Hindlimb muscle (tissue), 1 donor: ENCODE data around the gene FASTK. TPM values are rescaled to one million over a fixed set of nuclear protein-coding genes. Genes with fewer than 3 reads are reported as not detected.
"Not testable (repeated sequence)": the region's sequence is repeated elsewhere in the genome, so short reads cannot be mapped to it uniquely, and the experiment has no call there.

Experiments
- DNase-seq: peaks from one replicate; pipeline ENCODE4 v3.0.0-alpha.2; 2013
- polyA plus RNA-seq: library from polyadenylated mRNA; unstranded; fragments of 120-200 nt; gene quantifications from one replicate; pipeline ENCODE4 v1.2.1, GENCODE V29; 2013; ENCODE audit not compliant: insufficient read length

Gene FASTK
- polyA plus RNA-seq, 1 donor, result 75.9 TPM

DNA sequence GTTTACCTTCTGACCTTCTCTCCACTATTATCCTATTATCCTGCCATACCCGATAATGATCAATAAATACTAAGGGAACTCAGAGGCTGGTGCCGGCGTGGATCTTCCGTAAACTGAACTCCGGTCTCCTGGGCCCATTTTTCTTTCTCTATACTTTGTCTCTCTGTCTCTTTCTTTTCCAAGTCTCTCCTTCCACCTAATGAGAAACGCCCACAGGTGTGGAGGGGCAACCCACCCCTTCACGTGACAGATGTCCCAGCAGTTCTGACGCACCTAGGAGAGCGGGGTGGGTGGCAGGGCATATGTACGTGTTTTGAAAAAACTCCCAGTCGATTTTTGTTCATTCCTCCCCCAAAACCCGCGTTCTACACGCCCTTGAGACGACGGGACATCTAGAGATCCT lies 52.9 kb downstream of the FASTK start:
- not testable (repeated sequence) for DNase-seq

DNA sequence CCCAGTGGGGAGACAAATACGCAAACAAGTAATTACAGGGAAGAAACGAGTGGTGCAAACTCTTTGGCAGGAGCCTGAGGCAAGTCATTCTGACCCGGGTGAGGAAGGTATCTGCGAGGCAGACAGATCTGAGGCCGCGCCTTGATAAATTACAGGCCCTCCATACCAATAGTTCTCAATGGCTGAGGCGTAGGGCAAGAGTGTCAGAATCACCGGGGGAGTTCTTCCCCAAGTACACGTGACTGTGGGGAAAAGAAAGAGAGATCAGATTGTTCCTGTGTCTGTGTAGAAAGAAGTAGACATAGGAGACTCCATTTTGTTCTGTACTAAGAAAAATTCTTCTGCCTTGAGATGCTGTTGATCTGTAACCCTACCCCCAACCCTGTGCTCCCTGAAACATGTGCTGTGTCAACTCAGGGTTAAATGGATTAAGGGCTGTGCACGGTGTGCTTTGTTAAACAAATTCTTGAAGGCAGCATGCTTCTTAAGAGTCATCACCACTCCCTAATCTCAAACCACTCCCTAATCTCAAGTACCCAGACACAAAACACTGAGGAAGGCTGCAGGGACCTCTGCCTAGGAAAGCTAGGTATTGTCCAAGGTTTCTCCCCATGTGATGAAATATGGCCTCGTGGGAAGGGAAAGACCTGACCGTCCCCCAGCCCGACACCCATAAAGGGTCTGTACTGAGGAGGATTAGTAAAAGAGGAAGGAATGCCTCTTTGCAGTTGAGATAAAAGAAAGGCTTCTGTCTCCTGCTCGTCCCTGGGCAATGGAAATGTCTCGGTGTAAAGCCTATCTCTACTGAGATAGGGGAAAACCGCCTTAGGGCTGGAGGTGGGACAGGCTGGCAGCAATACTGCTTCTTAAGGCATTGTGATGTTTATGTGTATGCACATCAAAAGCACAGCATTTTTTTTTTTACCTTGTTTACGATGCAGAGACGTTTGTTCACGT lies 53.6 kb downstream of the FASTK start:
- DNase-seq, result not testable (repeated sequence)

Other genes with a start within 250 kb of the FASTK start
- 0.08 TPM for gene AOC1, start 228.3 kb downstream of the FASTK start, polyA plus RNA-seq
- 29.3 TPM for gene KCNH2, start 102.5 kb downstream of the FASTK start, polyA plus RNA-seq
- 9.2 TPM for gene NOS3, start 89.8 kb downstream of the FASTK start, polyA plus RNA-seq
- gene ATG9B, start 56.3 kb downstream of the FASTK start, polyA plus RNA-seq, result 0.72 TPM
- 19.9 TPM for gene ABCB8, start 52.4 kb downstream of the FASTK start, polyA plus RNA-seq
- 4.2 TPM for gene ASIC3, start 32.3 kb downstream of the FASTK start, polyA plus RNA-seq
- 9.7 TPM for gene CDK5, start 22.9 kb downstream of the FASTK start, polyA plus RNA-seq
- gene SLC4A2, start 21.2 kb downstream of the FASTK start, polyA plus RNA-seq, result 68.7 TPM
- gene TMUB1, start 2.7 kb upstream of the FASTK start, polyA plus RNA-seq, result 44.9 TPM
- gene AGAP3, start 5.7 kb upstream of the FASTK start, polyA plus RNA-seq, result 89.6 TPM
- gene GBX1, start 86.9 kb upstream of the FASTK start, polyA plus RNA-seq, result 2.7 TPM
- gene ASB10, start 106.4 kb upstream of the FASTK start, polyA plus RNA-seq, result 8.2 TPM
- not detected for gene H2BK1, start 129.7 kb upstream of the FASTK start, polyA plus RNA-seq
- gene ABCF2, start 146.4 kb upstream of the FASTK start, polyA plus RNA-seq, result 18.7 TPM
- 22.2 TPM for gene CHPF2, start 151.7 kb upstream of the FASTK start, polyA plus RNA-seq
- gene SMARCD3, start 167.9 kb upstream of the FASTK start, polyA plus RNA-seq, result 180 TPM